Measurements from ENCODE around the gene MRPS22.

DNA sequence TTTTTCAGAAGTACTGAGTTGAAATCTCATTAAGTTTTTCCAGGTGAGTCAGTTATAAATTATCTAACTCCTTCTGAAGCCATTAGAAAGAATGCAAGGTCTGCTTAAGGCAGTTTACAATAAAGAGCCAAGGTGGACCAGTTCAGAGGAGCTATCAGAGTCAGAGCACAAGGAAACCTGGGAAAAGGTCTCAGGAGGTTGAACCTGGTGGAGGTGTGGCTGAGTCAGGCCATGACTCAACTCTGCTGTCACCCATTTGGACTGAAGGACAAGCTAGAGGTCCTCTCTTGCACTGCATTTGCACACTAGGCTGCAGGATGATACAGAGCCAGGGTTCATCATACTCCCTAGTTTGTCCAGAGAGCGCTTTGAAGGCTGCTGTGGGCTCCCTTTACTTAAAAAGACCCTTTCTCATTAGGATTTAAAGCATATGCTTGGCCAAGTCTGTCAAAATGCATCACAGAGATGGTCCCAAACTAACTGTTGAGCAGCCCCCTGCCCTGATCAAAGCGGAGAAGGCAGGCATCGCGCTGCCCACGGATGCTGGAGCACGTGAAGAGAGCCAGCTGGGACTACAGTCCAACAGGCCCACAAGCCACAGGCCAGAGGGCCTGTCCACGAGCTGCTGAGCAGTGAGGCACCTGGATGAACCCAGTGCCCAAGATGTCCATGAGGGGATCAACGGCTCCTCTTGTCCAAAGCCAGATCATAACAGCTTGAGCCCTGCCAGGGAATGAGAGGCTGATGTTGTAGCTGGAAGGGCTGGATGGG is 26.0 kb upstream of the MRPS22 start:
- TF ChIP-seq POLR2A (IDR thresholded peaks at IDR 0.05) = no peak
- TF ChIP-seq, protein P1, sequence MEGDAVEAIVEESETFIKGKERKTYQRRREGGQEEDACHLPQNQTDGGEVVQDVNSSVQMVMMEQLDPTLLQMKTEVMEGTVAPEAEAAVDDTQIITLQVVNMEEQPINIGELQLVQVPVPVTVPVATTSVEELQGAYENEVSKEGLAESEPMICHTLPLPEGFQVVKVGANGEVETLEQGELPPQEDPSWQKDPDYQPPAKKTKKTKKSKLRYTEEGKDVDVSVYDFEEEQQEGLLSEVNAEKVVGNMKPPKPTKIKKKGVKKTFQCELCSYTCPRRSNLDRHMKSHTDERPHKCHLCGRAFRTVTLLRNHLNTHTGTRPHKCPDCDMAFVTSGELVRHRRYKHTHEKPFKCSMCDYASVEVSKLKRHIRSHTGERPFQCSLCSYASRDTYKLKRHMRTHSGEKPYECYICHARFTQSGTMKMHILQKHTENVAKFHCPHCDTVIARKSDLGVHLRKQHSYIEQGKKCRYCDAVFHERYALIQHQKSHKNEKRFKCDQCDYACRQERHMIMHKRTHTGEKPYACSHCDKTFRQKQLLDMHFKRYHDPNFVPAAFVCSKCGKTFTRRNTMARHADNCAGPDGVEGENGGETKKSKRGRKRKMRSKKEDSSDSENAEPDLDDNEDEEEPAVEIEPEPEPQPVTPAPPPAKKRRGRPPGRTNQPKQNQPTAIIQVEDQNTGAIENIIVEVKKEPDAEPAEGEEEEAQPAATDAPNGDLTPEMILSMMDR (IDR thresholded peaks at IDR 0.05) = no peak

All from thyroid gland (tissue), 4 donors.